ENCODE data around the gene LRRFIP2. TPM values are rescaled to one million over a fixed set of nuclear protein-coding genes. Genes with fewer than 3 reads are reported as not detected.

LRRFIP2 gene
- total RNA-seq, 1 donor from 2014 or later, result 62.4 TPM

DNA sequence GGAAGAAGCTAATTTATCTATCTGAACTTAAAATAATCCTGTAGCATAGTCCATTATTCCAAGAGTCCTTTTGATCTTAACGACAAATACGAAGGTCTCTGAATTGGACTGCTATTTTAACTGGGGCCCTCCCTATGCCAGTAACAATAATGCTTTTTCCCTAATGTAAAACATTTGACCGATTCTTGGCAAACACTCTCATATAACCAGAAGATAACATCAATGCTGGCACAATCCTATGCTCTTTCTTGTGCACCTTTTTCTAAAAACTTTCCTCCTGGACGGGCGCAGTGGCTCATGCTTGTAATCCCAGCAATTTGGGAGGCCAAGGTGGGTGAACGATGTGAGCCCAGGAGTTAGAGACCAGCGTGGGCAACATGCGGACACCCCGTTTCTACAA is 3.9 kb downstream of the LRRFIP2 start:
- TF ChIP-seq, protein P1, sequence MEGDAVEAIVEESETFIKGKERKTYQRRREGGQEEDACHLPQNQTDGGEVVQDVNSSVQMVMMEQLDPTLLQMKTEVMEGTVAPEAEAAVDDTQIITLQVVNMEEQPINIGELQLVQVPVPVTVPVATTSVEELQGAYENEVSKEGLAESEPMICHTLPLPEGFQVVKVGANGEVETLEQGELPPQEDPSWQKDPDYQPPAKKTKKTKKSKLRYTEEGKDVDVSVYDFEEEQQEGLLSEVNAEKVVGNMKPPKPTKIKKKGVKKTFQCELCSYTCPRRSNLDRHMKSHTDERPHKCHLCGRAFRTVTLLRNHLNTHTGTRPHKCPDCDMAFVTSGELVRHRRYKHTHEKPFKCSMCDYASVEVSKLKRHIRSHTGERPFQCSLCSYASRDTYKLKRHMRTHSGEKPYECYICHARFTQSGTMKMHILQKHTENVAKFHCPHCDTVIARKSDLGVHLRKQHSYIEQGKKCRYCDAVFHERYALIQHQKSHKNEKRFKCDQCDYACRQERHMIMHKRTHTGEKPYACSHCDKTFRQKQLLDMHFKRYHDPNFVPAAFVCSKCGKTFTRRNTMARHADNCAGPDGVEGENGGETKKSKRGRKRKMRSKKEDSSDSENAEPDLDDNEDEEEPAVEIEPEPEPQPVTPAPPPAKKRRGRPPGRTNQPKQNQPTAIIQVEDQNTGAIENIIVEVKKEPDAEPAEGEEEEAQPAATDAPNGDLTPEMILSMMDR (IDR thresholded peaks at IDR 0.05; ENCODE audit: insufficient read depth, low read depth, low read length), result no peak
- TF ChIP-seq EZH2 (IDR thresholded peaks at IDR 0.05; ENCODE audit: insufficient read depth, low read length), result no peak
- no peak overlapping the region for H3K9ac ChIP-seq (ENCODE audit: low read length)
- DNase-seq (ENCODE audit: low read depth), result no peak
- H3K27me3 Mint-ChIP-seq (ENCODE audit: low read depth, unreplicated experiment), result no peaks in the 10 kb centered on the region
- no peak overlapping the region for H3K4me3 ChIP-seq (ENCODE audit: insufficient read depth, low read depth, low read length)
- no peak overlapping the region for H3K4me2 ChIP-seq (ENCODE audit: low read length)
- no peak overlapping the region for H3K4me3 Mint-ChIP-seq (ENCODE audit: unreplicated experiment)
- no peak overlapping the region for H3K27ac ChIP-seq (ENCODE audit: low read depth, low read length)
- peaks cover 11% of the 10 kb centered on the region for H3K4me1 Mint-ChIP-seq (ENCODE audit: low read depth, unreplicated experiment)
- H3K4me1 ChIP-seq (ENCODE audit: insufficient read depth, low read length), result peaks cover 6% of the 10 kb centered on the region
- H3K27ac Mint-ChIP-seq (ENCODE audit: unreplicated experiment), result no peak overlapping the region
- peaks cover 87% of the 10 kb centered on the region for H3K79me2 ChIP-seq (ENCODE audit: insufficient read depth, low read length)
- H3K9me3 Mint-ChIP-seq (ENCODE audit: unreplicated experiment), result no peaks in the 10 kb centered on the region
- H3K27me3 ChIP-seq (ENCODE audit: insufficient read depth, low read length), result no peaks in the 10 kb centered on the region
- H2AFZ ChIP-seq (ENCODE audit: low read depth, low read length), result no peak overlapping the region
- H3K36me3 ChIP-seq (ENCODE audit: insufficient read depth, low read length), result peaks cover 19% of the 10 kb centered on the region
- no peak for FAIRE-seq
- H4K20me1 ChIP-seq (ENCODE audit: insufficient read depth, low read length), result peaks cover 38% of the 10 kb centered on the region
- H3K9me3 ChIP-seq (ENCODE audit: insufficient read depth, low read depth, low read length), result no peaks in the 10 kb centered on the region
- peaks cover 3% of the 10 kb centered on the region for H3K36me3 Mint-ChIP-seq (ENCODE audit: low read depth, unreplicated experiment)

DNA sequence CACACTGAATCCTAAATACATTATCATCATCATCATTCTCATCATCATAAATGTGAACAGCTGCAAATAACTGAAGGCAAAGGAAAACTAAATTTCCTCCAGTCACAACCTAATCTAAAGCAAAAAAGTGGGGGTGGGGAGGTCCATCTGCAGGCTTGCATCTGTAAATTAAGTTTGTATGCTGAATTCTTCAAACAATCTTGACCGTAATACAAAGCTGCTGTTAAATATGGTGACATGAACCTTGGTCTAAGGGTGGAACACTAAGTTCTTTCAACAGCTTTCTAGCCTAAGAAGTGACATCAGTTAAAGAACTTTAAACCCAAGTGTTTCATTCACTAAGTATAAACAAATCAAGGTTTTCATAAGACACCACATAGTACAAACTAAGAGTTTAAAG is 4.3 kb downstream of the LRRFIP2 start:
- H3K36me3 ChIP-seq (ENCODE audit: insufficient read depth, low read length), result peaks cover 19% of the 10 kb centered on the region
- Mint-ChIP-seq H3K4me3 (ENCODE audit: unreplicated experiment) (no peak overlapping the region), H3K9me3 (ENCODE audit: unreplicated experiment) (no peaks in the 10 kb centered on the region), H3K27me3 (ENCODE audit: low read depth, unreplicated experiment) (no peaks in the 10 kb centered on the region), H3K4me1 (ENCODE audit: low read depth, unreplicated experiment) (peaks cover 11% of the 10 kb centered on the region), H3K27ac (ENCODE audit: unreplicated experiment) (no peak overlapping the region), H3K36me3 (ENCODE audit: low read depth, unreplicated experiment) (peaks cover 4% of the 10 kb centered on the region)
- H3K9me3 ChIP-seq (ENCODE audit: insufficient read depth, low read depth, low read length), result no peaks in the 10 kb centered on the region
- peaks cover 37% of the 10 kb centered on the region for H4K20me1 ChIP-seq (ENCODE audit: insufficient read depth, low read length)
- H3K79me2 ChIP-seq (ENCODE audit: insufficient read depth, low read length), result peaks cover 82% of the 10 kb centered on the region
- no peaks in the 10 kb centered on the region for H3K27me3 ChIP-seq (ENCODE audit: insufficient read depth, low read length)
- no peak overlapping the region for H3K4me3 ChIP-seq (ENCODE audit: insufficient read depth, low read depth, low read length)
- peaks cover 6% of the 10 kb centered on the region for H3K4me1 ChIP-seq (ENCODE audit: insufficient read depth, low read length)
- no peak overlapping the region for H2AFZ ChIP-seq (ENCODE audit: low read depth, low read length)
- no peak overlapping the region for H3K4me2 ChIP-seq (ENCODE audit: low read length)
- TF ChIP-seq EZH2 (IDR thresholded peaks at IDR 0.05; ENCODE audit: insufficient read depth, low read length), result no peak
- TF ChIP-seq, protein P1 (IDR thresholded peaks at IDR 0.05; ENCODE audit: insufficient read depth, low read depth, low read length), result no peak
- DNase-seq (ENCODE audit: low read depth) (no peak), FAIRE-seq (no peak)
- no peak overlapping the region for H3K27ac ChIP-seq (ENCODE audit: low read depth, low read length)
- no peak overlapping the region for H3K9ac ChIP-seq (ENCODE audit: low read length)

DNA sequence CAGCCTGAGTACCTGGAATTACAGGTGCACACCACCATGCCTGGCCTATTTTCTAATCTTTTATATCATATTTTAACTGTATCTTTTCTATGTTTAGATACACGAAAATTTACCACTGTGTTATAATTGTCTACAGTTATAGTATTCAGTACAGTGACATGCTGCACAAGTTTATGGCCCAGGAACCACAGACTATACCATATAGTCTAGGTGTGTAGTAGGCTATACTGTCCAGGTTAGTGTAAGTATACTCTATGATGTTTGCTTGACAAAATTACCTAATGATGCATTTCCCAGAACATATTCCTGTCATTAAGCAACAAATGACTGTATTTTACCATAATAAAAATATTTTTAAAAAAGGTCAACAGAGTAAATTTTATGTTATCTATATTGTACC is 5.5 kb downstream of the LRRFIP2 start:
- FAIRE-seq (no peak), DNase-seq (ENCODE audit: low read depth) (no peak)
- Mint-ChIP-seq H3K27me3 (ENCODE audit: low read depth, unreplicated experiment) (no peaks in the 10 kb centered on the region), H3K4me3 (ENCODE audit: unreplicated experiment) (no peak overlapping the region), H3K27ac (ENCODE audit: unreplicated experiment) (no peak overlapping the region), H3K4me1 (ENCODE audit: low read depth, unreplicated experiment) (peaks cover 10% of the 10 kb centered on the region), H3K9me3 (ENCODE audit: unreplicated experiment) (no peaks in the 10 kb centered on the region), H3K36me3 (ENCODE audit: low read depth, unreplicated experiment) (peaks cover 4% of the 10 kb centered on the region)
- H3K4me1 ChIP-seq (ENCODE audit: insufficient read depth, low read length), result peaks cover 2% of the 10 kb centered on the region
- TF ChIP-seq, protein P1 (IDR thresholded peaks at IDR 0.05; ENCODE audit: insufficient read depth, low read depth, low read length), result no peak
- TF ChIP-seq EZH2 (IDR thresholded peaks at IDR 0.05; ENCODE audit: insufficient read depth, low read length), result no peak
- peaks cover 19% of the 10 kb centered on the region for H3K36me3 ChIP-seq (ENCODE audit: insufficient read depth, low read length)
- no peak overlapping the region for H3K27ac ChIP-seq (ENCODE audit: low read depth, low read length)
- H3K79me2 ChIP-seq (ENCODE audit: insufficient read depth, low read length), result peaks cover 75% of the 10 kb centered on the region
- H4K20me1 ChIP-seq (ENCODE audit: insufficient read depth, low read length), result peaks cover 31% of the 10 kb centered on the region
- no peaks in the 10 kb centered on the region for H3K27me3 ChIP-seq (ENCODE audit: insufficient read depth, low read length)
- no peak overlapping the region for H3K4me3 ChIP-seq (ENCODE audit: insufficient read depth, low read depth, low read length)
- no peak overlapping the region for H2AFZ ChIP-seq (ENCODE audit: low read depth, low read length)
- no peaks in the 10 kb centered on the region for H3K9me3 ChIP-seq (ENCODE audit: insufficient read depth, low read depth, low read length)
- H3K9ac ChIP-seq (ENCODE audit: low read length), result no peak overlapping the region
- H3K4me2 ChIP-seq (ENCODE audit: low read length), result no peak overlapping the region
